Hepatic stellate cell (primary cell): Measurements from ENCODE around the gene BMAL1.
A peak's percentile ranks its signal among the peaks of the same experiment; 100 is the strongest.

Experiments used
- DNase-seq: peaks from one replicate; pipeline ENCODE4 v3.0.0; 2011; ENCODE audit warnings: low spot score

Gene BMAL1

DNA sequence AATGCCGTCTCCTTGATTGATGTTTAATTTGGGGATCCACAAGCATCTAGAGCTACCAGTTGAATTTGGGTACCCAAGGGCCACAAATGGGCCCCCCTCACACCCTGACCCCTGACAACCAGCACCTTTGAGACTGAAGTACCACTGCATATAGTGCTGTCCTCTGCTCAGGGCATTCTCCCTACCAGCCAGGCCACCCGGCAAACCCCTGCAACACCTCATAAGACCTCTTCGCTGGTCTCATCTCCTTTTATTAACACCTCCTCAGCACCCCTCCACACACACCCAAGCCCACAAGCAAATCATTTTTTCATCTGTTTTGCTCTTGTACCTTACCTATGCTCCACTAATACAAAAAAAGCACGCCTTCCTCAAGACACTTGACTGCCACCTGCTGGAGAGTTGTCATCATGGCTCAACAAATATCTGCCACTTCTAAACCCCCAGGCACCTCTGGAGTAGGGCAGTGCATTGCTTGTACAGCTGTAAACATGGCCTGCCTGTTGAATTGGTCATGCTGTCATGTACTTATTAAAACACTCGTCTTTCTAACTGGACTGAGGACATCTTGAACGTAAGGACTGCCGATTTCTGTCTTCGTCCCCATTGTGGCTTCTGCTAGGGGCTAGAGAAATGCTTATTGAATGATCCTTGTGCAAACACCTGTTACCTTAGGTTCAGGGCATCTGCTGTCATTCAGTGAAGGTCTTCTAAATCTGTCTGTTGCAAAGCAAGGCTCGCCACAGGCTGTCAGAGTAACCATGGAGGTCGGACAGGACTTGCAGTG is 66.5 kb downstream of the BMAL1 start:
- DNase-seq: peak; percentile 74

DNA sequence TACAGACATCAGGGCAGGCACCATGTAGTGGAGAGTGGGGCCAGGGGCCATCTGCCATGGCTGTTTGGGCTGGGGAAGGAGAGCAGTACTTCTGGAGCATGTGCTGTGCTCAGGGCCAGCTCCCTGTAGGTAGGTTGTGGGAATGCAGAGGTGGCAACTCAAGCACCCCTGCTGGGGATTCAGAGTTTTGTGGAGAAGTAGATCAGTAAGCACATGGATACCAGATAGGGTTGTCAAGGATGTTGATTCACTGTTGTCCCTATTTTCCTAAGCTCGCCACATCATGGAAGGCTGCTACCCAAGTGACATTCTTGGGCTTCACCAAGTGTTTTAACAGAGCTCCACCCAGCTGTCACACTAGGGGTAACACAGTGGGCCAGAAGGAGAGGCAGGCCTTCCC is 67.2 kb downstream of the BMAL1 start:
- peak; percentile 28 for DNase-seq

DNA sequence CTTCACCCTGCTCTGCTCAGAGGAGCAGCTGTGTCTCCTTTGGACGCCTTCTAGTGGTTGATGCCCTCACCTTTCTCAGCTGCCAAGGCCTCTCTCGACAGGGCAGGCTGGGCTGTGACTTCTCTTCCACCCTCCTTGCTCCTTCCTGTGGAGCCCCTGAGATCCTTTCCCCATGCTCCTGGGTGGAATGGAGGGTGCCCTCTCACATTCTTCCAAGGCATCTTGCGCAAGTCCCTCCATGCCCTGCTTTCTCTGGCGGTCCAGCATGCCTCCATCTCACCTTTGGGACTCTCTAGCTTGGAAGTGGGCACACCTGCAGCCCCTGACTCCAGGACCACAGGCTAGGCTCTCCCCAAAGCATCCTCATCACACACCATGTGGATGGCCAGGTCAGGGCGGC is 68.9 kb downstream of the BMAL1 start:
- DNase-seq: no peak

DNA sequence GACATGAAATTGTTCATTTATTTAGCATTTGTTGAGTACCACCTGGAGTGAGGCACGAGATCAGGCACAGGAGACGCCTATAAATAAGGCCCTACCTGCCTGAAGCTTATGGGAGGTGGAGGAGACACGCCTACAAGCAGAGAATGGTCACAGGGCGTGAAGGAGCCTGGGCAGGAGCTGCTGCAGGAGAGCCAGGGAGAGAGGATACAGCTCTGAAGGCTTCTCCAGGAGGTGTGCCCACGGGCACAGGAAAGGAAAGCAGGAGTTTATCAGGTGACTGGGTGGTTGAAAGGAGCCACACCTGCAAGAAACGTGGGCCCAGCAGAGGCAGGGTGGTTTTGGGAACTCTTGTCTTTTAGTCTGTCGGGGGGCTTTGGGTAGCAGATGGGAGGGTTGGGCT is 70.3 kb downstream of the BMAL1 start:
- DNase-seq: no peak

GRCh38 chr11:13348305-13348704 is 70.7 kb downstream of the BMAL1 start:
- DNase-seq: no peak

GRCh38 chr11:13349046-13349445 is 71.5 kb downstream of the BMAL1 start:
- no peak for DNase-seq

GRCh38 chr11:13349581-13349980 is 72.0 kb downstream of the BMAL1 start:
- DNase-seq: no peak

GRCh38 chr11:13352711-13353110 is 75.1 kb downstream of the BMAL1 start:
- no peak for DNase-seq

DNA sequence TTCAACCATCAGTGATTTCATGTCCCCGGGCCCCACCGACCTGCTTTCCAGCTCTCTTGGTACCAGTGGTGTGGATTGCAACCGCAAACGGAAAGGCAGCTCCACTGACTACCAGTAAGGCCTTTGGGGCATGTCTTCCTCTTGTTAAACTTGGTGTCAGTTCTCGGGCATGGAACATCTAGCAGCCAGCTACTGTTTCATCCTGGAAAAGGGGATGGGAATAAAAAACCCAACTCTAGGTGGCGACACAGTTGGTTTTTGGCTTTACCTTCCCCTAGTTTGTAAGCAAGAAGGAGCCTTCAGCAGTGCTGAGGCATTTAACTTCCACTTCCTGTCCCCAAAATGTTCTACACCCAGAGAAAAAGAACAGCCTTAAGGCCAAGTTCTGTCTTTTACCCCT is 76.7 kb downstream of the BMAL1 start:
- DNase-seq: peak; percentile 24

GRCh38 chr11:13355191-13355590 is 77.6 kb downstream of the BMAL1 start:
- no peak for DNase-seq

- DNase-seq: no peak
These were observed 79.6 kb downstream of the BMAL1 start for GRCh38 chr11:13357232-13357631.

DNA sequence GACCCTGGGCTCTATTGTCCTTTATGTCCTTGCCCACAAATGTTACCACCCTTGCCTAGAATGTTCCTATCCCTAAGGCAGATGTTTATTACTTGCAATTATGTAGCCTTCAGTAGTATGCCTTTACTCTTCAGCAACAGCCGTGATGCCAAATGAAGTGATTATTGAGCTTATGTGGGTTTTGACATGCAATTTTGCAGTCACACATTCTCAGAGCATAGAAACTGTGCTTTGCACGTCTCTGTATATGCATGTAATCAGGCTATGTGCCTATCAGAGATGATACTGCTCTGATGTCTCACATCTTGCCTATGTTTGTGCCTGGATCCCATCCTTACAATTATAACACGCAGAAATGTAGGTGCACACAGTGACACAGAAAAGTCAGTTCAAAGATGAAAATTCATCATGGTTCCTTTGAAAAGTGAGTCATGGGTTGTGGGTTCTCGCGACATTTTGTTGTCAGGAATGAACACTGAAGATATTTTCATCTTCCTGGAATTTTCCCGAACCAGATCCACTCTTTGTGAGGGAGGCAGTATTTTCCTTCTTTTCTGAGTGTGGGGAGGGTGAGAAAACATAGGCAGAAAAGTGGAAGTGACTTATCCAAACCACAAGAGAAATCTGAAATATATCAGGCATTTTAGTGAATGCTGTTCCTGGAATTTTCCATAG is 81.1 kb downstream of the BMAL1 start:
- no peak for DNase-seq

DNA sequence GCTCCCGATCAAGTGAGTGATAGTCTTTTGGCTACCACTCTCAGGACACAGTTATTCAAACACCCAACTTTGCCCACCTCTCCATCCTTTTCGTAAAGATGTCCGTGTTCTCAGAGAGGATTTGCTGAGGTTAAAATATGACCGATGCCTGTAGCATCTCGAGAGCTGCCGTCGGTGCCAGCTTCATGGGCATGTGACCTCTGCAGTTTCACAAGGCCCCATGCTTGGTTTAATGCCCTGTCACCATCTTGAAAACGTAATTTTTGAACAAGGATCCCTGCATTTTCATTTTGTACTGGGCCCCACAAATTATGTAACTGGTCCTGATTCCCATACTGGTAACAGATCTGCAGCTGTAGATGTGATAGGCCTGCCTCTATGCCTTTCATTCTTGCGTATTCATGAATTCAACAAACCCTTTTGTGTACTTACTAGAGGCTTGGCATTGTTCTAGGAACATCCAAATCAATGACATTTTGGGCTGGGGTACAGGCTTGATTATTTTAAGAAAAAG is 85.1 kb downstream of the BMAL1 start:
- no peak for DNase-seq

- no peak for DNase-seq
These were observed 86.8 kb downstream of the BMAL1 start for GRCh38 chr11:13364388-13364787.

GRCh38 chr11:13366266-13367026 is 88.9 kb downstream of the BMAL1 start:
- no peak for DNase-seq

GRCh38 chr11:13367115-13367514 is 89.5 kb downstream of the BMAL1 start:
- DNase-seq: no peak

GRCh38 chr11:13368041-13368446 is 90.5 kb downstream of the BMAL1 start:
- peak; percentile 38 for DNase-seq

DNA sequence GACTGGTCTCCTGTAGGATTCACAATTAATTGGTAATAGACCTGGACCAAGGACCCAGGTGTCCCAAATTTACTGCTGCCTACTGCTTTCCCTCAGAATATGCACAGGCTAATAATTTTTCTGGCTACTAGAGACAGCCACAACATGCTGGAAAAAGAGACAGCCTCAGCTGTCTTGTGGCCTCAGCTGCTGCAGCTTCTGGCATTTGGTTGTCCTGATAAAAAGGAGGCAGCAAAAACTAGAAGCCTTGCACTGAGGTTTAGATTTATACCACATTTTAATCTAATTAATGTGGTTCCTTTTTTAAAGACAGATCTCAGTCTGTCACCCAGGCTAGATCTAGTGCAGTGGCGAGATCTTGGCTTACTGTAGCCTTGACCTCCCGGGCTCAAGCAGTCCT is 95.6 kb downstream of the BMAL1 start:
- DNase-seq: no peak

DNA sequence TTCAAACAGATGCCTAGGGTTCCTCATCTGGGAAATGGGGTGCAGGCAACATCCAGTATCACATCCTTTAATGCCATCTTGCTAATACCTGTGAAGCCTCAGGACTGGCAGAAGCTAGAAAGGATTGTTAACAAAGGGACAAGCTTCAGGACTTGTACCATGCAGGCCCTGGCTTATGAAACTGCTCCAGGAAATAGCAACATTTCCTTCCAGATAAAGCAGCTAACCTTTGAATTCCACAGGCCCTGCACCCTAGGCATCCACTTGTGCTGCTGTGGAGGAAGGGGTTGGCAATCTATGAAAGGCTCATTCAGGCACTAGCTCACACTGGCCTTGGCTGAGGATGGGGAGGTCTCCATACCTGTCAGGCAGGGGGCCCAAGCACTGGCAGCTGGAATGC is 98.2 kb downstream of the BMAL1 start:
- no peak for DNase-seq

DNA sequence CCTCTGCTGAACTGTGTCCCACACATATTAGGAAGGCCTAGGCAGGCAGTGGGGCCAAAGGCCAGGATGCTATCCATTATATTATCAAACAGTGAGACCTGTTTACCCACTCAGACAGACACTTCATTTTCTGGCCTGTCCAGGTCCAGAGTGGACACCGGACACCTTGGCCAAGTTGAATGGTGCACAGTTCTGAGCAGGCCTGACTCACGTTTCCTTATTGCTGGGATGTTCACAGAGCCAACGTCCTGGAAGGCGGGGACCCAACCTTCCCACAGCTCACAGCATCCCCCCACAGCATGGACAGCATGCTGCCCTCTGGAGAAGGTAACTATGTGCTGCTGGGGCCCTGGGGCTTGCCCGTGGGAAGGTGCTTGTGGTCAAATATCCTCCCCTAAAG is 98.8 kb downstream of the BMAL1 start:
- no peak for DNase-seq

- no peak for DNase-seq
These were observed 99.2 kb downstream of the BMAL1 start for GRCh38 chr11:13376838-13377237.

DNA sequence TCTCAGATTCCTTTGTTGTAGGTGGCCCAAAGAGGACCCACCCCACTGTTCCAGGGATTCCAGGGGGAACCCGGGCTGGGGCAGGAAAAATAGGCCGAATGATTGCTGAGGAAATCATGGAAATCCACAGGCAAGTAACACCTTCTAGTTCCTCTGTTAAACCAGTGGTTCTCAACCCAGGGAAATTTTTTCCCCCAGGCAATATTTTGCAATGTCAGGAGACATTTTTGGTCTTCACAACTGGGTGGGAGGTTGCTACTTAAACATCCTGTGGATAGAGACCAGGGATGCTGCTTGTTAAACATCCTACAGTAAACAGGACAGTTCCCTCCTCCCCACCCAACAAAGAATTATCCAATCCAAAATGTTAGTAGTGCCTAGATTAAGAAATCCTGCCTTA is 100.7 kb downstream of the BMAL1 start:
- DNase-seq: no peak

GRCh38 chr11:13380731-13381130 is 103.1 kb downstream of the BMAL1 start:
- DNase-seq: no peak
